Fibroblast of the conjunctiva (primary cell): ENCODE data around the gene EHMT1.
"Not testable (repeated sequence)": the region's sequence is repeated elsewhere in the genome, so short reads cannot be mapped to it uniquely, and the experiment has no call there.

ENCODE experiments used
- DNase-seq: peaks from one replicate; pipeline ENCODE4 v3.0.0-alpha.2; 2010; ENCODE audit warnings: low read depth

EHMT1 gene

GRCh38 chr9:137761793-137762192 is 143.0 kb downstream of the EHMT1 start:
- no peak for DNase-seq

DNA sequence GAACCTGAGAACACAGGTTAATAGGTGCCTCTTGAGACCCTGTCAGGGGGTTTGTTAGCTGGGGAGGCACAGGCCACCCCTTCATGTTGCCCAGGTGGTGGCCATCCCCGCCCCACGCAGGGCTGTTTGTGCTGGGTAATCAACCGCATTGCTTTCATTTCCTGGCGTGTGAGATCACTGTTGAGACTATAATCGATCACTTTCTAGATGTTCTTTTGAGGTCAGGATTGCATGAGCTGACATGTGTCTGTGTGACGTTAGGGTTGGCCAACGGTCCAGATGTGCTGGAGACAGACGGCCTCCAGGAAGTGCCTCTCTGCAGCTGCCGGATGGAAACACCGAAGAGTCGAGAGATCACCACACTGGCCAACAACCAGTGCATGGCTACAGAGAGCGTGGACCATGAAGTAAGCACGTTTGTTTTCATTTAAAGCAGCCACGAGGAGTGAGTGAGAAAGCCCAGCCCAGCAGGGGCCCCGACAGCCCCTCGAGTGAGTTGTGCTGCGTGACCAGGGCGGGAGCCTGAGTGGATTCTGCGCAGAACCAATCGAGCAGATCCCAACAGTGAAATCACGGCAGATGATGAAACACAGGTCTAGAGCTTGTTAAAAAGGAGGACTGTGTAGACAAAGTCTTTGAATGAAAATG is 143.7 kb downstream of the EHMT1 start:
- DNase-seq: no peak

DNA sequence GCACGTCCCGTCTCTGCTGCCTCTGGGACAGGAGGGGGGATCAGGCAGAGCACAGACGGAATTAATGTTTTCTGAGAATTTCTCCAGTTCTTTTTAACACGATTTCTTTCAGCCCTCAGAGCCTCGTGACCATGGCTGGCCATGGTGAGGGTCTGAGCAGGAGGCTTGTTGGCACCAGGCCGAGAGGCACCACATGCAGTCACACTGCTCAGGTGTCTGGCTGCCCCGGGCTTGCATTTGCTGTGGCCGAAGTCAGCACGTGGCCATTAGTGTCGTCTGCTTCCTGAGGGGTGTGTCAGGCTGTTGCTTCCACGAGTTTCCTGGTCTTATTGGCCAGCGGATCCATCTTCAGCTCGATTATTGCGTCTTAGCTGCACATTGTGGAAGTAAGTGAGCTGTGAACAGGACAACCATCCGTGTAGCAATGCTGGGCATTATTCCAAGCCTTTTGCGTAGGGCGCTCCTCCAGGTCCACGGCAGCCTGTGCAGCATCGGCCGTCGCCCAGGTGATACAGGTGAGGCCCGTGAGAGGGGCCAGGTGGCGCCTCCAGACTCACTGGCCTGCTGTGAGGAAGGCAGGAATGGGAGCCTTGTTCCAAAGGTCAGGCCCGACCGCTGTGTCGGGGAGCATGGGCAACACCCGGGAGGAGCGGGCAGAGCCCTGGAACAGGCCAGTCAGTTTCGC is 144.6 kb downstream of the EHMT1 start:
- DNase-seq: no peak

DNA sequence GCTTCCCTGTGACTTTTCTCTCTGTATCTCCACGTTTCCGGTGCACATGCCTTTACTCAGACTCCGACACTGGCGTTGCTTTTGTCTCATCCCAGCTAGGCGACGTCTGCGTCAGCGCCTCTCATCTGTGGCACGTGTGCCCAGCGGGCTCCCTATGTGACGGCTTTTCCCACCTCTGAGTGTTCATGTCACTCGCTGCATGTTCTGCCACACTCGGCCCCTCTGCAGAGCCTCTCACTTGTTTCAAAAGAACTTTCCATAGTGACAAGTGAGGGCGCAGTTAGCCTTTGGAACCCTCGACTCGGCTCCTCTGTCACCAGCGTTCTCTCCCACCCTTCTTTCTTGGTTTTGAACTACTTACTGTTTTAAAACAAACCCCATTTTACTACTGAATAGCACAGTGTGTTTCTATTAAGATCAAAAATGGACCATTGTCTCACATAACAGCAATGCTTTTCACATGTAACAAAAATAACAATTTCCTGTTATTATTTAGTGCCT is 145.4 kb downstream of the EHMT1 start:
- DNase-seq: no peak

DNA sequence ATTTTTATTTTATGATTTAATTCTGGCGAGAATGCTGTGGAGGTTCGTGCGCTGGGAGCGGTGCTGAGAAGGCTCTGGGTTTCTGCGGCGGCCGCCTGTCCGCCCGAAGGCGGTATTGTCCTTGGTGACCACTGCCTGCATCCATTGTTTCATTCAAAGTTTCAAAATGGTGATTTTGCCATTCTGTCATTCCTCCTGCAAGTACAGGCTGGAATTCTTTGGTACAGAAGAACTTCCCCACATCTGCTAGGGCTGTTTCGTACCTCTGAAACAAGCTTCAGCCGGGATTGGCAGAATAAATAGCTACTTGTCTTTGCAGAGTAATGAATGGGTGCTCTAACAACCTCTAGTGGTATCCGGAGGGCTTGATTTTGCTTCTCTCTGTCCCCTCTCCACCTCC is 146.2 kb downstream of the EHMT1 start:
- no peak for DNase-seq

- DNase-seq: no peak
Observed at GRCh38 chr9:137765536-137765935, 146.7 kb downstream of the EHMT1 start.

GRCh38 chr9:137771580-137771979 is 152.8 kb downstream of the EHMT1 start:
- no peak for DNase-seq

GRCh38 chr9:137772281-137772873 is 153.6 kb downstream of the EHMT1 start:
- DNase-seq: no peak

DNA sequence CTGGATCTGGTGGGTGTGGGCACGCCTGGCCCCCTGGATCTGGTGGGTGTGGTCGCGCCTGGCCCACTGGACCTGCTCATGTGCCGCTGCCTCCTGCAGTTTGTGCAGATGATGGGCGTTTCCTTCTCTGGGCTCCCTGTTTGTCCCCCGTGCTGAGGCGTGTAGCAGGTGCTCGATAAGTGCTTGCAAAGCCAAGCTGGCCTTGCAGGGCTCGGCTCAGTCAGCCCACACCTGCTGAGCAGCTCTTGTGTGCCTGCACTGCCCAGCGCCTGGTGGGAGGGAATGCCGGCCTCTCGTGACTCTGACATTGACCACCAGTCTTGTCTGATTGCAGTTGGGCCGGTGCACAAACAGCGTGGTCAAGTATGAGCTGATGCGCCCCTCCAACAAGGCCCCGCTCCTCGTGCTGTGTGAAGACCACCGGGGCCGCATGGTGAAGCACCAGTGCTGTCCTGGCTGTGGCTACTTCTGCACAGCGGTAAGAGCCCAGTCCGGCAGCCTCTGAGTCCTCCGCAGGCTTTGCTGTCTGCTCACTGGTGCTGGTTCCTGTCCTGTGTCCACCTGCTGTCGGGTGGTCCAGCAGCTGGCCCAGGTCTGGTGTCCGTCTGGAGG is 156.1 kb downstream of the EHMT1 start:
- no peak for DNase-seq

- no peak for DNase-seq
Observed at GRCh38 chr9:137776306-137776995, 157.6 kb downstream of the EHMT1 start.

GRCh38 chr9:137777761-137778160 is 159.0 kb downstream of the EHMT1 start:
- DNase-seq: no peak

- no peak for DNase-seq
Observed at GRCh38 chr9:137778336-137778735, 159.5 kb downstream of the EHMT1 start.

DNA sequence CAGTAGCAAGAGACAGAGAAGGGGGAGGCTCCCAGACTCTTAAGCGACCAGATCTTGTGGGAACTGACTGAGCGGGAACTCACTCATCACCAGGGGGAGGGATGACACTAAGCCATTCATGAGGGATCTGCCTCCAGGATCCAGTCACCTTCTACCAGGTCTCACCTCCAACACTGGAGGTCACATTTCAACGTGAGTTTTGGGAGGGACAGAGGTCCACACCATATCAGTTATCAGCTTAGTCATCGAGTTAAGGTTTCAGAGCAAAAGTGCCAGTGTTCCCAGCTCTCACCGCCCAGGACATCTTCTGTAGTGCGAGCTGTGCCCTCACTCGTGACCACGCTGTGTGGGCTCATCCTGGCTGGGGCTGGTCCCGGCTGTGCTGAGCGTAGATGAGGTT is 160.1 kb downstream of the EHMT1 start:
- DNase-seq: no peak

GRCh38 chr9:137780031-137780430 is 161.2 kb downstream of the EHMT1 start:
- not testable (repeated sequence) for DNase-seq

GRCh38 chr9:137781906-137782585 is 163.2 kb downstream of the EHMT1 start:
- DNase-seq: no peak

DNA sequence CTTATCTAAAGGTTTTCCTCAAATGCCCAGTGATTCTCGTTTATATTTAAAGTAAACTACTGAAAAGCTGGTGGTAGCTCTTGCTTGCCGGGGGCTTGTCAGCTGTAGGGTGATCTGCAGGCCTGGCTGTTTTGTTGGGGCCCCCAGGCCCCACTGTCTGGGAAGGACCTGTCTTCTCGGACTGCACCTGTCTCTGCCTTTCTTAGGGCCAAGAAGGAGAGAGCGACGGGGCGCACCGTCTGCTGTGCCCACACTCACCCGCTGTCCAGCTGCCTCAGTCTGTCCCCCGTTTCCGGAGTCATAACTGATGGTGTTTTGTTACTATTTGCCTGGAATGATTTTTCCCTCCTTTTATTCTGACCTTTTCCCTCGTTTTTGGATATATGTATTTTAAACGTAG is 164.7 kb downstream of the EHMT1 start:
- no peak for DNase-seq

- DNase-seq: no peak
Observed at GRCh38 chr9:137784046-137784445, 165.2 kb downstream of the EHMT1 start.

DNA sequence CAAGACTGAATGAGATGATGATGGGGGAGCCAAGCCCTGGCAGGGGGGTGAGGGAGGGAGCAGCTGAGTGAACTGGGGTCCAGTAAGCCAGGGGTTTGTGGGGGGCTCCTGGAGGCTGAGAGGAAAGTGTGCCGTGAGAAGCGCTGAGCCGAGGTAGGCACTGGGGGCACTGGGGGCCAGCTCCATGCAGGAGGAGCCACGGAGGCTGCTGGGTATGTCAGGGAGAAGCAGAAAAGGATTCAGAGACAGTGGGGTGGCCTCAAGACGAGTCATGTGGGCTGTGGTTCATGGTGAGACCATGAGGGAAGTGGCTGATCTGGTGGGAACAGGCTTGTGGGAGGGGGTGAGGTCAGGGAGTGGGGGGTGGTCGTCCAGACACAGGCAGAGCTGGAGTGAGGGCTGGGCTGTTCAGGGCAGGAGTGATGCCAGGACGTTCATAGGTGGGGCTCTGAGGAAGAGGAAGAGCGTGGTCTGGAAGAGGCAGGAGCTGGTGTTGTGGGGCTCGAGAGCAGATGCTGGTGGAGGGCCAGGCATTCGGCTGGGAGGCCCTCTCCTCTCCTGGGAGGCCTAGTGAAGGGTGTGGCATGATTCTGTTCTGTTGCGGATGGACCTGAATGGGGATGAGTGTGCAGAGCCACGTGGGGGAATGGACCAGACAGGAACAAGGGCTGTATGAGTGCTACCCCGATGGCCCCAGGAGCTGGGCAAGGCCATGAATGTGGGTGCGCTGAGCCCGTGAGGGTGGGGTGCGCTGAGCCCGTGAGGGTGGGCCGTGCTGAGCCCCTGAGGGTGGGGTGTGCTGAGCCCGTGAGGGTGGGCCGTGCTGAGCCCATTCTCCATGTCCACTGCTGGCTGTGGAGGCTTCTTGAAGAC is 166.1 kb downstream of the EHMT1 start:
- DNase-seq: no peak

- DNase-seq: no peak
Observed at GRCh38 chr9:137785704-137786161, 166.9 kb downstream of the EHMT1 start.

DNA sequence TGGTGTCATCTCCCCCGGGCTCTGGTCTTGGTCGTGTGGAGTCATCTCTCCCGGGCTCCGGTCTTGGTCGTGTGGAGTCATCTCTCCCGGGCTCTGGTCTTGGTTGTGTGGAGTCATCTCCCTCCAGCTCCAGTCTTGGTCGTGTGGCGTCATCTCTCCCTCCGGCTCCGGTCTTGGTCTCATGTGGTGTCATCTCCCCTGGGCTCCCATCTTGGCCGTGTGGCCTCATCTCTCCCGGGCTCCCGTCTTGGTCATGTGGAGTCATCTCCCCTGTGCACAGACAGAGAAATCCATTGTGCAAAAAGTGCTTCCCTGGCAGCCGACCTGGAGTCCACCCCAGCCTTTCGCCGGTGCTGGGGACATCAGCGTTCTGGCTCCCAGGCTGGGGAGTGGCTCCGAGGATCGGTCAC is 167.7 kb downstream of the EHMT1 start:
- DNase-seq: no peak

DNA sequence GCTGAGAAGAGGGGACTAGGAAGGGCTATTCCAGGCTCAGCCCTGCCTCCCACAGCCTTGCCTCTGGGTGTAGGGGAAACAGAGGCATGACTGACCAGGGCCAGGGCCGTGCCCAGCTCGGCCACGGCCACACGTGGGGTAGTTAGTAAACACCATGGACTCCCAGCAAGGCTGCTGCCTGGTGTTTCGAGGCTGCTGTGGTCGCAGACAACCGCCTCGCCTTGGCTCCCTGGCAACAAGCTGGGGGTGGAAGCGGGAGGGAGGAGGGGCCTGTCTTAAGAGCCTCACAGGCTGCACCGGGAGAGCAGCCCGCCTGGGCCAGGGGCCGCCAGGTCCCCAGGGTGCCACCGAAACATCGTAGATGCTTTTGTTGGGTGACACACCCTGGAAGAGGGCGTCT is 168.6 kb downstream of the EHMT1 start:
- no peak for DNase-seq
